GM19324 (cell line): ENCODE data around the gene IQCF6.
"Not testable (repeated sequence)": the region's sequence is repeated elsewhere in the genome, so short reads cannot be mapped to it uniquely, and the experiment has no call there.

Source experiments
- ATAC-seq: cut with Tn5 transposase; IDR thresholded peaks from one replicate; pipeline ENCODE4 v1.9.1; 2021; ENCODE audit warnings: mild to moderate bottlenecking, moderate library complexity; ENCODE audit not compliant: unreplicated experiment, low FRiP score

Gene IQCF6

DNA sequence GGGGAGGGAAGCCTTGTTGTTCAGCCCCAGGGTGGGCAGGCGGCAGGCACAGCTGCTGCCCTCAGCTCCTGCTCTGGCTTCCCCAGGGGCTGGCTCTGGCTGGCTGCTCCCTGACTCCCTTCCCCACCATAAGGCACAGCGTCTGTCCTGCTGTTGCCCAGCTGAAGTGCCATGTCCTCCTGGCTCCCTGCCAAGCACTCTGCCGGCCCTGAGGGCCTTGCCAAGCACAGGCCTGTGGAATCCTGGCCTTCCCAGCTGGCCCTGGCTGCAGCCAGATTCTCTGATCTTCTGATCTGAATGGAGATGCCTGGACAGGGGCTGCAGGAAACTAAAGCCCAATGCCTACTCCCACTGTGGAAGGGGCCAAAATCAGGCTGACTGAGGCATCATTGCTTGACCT is 1.1 kb downstream of the IQCF6 start:
- ATAC-seq = no peak

DNA sequence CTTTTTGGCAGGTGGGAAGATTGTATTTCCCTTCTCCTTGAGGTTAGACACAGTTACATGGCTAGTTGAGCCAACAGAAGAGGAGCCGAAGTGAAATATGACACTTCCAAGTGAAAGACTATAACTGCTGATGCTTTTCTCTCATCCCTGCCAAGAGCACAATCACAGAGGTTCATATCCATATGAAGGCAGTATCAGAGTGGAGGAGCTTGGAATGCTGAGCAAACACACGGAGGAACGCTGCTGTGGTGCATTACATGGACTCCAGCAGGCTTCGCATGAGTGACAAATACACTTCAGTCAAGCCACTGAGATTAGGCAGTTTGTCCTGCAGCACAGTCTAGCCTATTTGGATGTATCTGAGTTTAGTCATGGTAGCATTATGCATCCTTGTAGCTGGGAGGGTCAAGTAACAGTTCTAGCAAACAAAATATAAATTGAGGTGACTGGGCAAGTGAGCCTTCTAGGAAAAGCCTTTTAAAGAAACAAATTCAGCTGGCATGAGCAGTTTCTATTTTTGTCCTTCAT is 5.4 kb downstream of the IQCF6 start:
- no peak for ATAC-seq

DNA sequence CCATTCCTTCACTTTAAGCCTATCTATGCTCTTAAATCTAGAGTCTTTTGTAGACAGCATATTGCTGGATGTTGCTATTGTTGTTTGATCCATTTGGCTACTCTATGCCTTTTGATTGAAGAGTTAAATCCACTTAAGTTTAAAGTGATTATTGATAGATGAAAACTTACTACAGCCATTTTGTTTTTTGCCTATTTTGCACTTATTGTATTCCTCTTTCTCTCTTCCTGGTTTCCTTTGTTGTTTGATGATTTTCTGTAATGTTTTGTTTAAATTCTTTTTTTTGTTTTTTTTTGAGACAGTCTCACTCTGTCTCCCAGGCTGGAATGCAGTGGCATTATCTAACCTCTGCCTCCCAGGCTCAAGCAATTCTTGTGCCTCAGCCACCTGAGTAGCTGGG is 19.8 kb downstream of the IQCF6 start:
- no peak for ATAC-seq

DNA sequence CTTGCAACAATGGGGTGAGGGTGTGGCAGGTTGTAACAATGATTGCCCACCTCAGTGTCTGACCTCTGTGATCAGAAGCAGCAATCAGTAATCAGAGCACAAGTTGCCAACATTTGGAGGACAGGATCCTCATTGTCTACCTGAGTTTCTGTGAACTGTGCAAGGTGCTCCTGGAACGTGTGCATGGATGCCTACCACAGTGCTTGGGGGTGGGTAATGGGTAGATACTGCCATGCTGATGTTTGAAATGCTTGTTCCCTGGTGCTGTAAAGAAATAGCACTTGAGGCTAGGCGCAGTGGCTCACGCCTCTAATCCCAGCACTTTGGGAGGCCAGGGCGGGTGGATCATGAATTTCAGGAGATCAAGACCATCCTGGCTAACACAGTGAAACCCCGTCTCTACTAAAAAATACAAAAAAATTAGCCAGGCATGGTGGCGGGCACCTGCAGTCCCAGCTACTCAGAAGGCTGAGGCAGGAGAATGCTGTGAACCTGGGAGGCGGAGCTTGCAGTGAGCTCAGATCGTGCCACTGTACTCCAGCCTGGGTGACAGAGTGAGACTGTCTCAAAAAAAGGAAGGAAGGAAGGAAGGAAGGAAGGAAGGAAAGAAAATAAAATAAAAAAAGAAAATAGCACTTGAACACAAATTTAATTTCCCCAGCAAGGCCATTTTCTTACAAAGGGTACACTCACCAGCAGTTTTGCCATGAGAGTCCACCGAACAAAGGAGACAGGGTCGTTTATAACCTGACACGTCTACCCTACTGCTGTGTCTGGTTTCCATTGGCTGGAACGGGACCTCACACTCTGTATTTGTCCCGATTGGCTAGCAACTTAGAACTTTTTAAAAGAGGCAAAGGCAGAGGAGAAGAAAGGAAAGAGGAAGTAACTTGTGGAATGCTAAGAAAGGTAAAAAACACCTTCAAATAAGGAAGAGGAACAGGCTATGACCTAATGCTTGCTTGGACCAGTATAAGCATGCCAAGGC is 25.0 kb downstream of the IQCF6 start:
- not testable (repeated sequence) for ATAC-seq

DNA sequence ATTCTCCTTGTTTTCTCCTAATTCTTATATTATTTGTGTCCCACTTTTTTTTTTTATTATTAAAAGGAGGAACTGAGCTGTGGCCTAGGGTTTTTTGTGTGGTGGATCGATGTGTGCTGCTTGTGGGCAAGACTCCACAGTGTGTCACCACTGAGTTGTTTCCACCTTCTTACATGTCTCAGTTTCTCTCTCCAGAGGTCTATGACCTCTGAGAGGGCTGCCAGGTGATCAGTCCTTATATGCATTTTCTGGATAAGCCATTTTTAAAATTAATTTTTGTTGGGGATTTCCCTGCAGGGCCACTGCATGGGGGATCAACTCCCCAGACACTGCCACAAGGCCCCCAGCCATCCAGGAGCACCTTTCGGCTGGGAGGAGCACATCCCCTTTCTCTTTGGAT is 27.8 kb downstream of the IQCF6 start:
- ATAC-seq = no peak

DNA sequence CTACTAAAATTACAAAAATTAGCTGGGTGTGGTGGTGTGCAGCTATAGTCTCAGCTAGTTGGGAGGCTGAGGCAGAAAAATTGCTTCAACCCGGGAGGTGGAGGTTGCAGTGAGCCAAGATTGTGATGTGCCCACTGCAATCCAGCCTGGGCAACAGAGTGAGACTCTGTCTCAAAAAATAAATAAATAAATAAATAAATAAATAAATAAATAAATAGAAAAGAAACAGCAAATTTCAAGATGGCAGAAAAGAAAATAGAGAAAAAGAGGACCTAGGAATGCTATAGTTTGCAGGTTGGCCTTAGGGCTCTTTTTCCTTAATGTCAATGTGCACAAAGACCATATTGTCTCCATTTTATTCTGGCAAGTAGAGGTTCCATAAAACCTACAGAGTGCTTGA is 28.2 kb downstream of the IQCF6 start:
- no peak for ATAC-seq

DNA sequence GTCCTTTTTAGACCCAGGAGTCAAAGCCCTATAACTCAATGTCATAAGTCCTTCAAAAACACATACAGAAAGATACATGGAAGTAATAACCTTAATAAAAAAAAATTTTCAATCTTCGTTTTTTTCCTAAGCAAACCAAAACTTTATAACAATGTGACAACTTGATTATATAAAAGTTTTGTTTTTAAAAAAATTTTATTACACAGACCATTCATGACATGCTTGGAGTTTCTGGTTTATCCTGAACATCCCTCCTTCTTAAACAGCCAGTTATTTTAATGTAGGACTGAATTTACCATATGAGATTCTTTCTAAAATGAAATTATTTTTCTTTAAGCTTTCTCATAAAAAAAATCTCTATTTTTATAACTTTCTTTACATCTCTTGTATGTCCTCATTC is 30.7 kb downstream of the IQCF6 start:
- no peak for ATAC-seq

DNA sequence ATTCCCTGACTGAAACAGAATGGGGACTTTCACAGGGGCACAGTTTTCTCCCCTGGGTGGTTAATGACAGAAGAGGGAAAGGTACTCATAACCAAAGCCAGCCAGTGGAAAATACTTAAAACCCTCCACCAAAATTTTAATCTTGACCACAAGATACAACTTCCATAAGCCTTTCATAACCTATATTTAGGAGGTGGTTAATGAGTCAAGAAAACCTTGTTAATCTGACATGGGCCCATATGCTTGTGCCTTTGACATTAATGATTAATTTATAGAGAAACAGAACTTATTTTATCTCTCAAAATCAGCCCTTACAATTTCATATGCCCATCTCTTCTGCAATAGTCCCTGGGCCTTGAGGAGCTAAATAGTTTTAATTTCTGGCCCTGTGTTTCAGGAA is 31.2 kb downstream of the IQCF6 start:
- ATAC-seq = no peak

DNA sequence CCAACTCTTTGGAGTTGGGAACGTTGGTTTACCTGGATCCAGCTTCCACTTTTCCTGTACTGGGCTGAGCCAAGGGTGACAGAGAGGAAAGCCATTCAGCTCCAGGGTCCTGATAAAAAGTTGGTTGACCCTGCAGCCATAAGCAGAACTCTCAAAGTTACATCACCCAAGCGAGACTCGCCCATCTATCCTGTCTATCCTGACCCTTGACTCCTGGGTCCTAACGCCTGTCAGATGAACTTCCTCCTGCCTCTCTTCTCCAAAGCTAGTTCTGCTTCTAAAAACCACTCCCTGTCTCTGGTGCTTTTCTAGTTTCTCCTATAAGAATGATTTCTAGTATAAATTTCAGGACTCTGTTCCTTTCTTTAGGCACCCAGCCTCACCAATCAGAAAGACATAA is 36.1 kb downstream of the IQCF6 start:
- not testable (repeated sequence) for ATAC-seq

DNA sequence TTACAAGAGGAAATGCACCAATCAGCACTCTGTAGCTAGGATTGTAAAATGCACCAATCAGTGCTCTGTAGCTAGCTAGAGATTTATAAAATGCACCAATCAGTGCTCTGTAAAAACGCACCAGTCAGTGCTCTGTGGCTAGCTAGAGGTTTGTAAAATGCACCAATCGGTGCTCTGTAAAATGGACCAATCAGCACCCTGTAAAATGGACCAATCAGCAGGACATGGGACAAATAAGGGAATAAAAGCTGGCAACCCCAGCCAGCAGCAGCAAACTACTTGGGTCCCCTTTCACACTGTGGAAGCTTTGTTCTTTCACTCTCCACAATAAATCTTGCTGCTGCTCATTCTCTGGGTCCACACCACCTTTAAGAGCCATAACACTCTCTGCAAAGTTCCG is 36.7 kb downstream of the IQCF6 start:
- ATAC-seq = not testable (repeated sequence)

DNA sequence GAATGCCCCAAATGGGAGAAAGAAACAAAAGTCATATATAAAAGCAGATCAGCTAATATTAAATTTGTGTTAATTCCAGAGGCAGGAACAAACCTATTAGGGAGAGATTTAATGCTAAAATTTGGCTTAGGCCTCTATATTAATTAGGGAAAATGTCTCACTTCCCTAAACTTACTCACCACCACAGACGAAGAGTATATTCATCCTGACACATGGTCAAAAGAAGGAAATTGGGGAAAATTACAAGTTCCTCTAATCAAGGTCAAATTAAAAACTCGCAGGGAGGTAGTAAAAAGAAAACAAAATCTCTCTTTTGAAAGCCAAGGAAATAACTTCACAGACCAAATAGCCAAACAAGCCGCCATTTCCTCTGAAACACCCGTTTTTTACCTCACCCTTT is 39.9 kb downstream of the IQCF6 start:
- ATAC-seq = no peak

DNA sequence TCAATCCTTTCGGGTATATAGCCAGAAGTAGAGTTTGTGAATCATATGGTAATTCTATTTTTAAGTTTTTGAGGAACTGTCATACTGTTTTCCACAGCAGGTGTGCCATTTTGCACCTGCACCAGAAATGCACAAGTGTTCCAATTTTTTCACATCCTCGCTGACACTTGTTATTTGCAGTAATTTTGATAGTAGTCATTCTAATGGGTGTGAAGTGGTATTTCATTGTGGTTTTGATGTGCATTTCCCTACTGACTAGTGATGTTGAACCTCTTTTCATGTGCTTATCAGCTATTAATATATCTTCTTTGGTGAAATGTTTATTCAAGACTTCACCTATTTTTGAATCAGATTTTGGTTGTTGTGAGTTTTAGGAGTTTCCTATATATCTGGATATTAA is 43.1 kb downstream of the IQCF6 start:
- ATAC-seq = no peak

DNA sequence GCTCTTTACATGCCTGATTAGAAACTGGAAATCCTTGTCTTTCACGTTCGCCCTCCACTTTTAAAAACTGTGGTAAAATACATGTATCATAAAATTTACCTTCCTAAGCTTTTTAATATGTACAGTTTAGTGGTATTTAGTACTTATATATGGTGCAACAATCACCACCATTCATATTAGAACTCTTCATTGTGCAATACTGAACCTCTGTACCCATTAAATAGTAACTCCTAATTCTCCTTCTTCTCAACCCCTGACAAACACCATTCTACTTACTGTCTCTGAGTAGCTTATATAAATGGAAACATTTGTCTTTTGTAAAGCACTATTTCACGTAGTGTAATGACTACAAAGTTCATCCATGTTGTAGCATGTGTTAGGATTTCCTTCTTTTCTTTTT is 44.0 kb downstream of the IQCF6 start:
- ATAC-seq = no peak

DNA sequence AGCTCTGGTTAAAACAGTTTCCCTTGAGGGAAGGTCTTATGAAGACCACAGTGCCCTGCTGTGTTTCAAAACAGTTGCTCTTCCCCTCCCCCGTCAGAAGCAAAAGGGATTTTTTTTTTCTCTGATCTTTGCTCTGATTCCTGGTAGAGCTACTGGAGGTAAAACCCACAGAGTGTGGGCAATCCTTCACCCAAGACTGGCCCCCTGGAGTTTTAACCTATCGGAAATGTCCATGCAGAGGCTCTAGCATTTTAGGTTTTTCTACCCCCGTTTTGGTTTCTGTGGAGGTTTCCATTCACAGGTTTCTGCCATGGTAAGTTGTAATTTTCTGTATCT is 44.5 kb downstream of the IQCF6 start:
- ATAC-seq = no peak

DNA sequence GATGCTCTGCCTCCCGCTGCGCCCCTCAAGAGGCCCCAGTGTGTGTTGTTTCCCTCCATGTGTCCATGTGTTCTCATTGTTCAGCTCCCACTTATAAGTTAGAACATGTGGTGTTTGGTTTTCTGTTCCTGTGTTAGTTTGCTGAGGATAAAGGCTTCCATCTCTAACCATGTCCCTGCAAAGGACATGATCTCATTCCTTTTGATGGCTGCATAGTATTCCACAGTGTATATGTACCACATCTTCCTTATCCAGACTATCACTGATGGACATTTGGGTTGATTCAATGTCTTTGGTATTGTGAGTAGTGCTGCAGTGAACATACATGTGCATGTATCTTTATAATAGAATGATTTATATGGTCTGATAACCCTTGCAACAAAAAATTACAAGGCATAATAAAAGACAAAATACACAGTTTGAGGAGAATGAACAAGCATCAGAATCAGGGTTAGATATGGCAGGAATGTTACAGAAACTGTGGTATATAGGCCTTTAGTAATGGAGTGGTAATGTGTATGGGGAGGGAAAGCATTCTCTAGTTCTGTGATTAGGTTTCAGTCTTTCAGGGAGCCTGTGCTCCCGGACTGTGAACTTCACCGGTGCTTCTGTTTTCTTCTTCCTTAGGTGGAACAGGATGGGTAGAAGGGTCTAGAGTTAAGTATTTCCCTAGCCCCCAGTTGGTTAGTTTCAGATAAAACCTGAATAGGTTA is 45.0 kb downstream of the IQCF6 start:
- no peak for ATAC-seq

DNA sequence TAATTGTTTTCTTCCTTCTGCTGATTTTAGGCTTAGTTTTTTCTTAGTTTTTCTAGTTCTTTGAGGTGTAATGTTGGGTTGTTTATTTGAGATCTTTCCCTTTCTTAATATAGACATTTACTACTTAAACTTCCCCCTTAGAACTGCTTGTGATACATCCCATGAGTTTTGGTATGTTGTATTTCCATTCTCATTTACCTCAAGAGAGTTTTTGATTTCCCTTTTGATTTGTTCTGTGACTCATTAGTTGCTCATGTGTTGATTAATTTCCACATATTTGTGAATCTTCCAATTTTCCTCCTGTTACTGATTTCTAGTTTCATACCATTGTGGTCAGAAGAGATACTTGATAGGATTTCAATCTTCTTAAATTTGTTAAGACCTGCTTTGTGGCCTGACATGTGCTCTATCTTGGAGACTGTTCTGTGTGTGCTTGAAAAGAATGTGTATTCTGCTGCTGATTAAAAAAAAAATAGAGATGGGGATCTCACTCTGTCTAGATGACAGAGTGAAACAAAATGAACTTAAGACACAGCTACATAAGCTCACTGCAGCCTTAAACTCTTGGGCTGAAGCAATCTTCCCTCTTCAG is 49.9 kb downstream of the IQCF6 start:
- no peak for ATAC-seq
